NCI-H226 (cell line): ENCODE data around the gene NCK2.

Experiments
- DNase-seq: peaks from one replicate; pipeline ENCODE4 v3.0.0-alpha.2; 2015

NCK2 gene

GRCh38 chr2:105794926-105795574 is 50.3 kb downstream of the NCK2 start:
- DNase-seq: no peak

GRCh38 chr2:105795575-105795934 is 50.8 kb downstream of the NCK2 start:
- DNase-seq: no peak

- no peak for DNase-seq
Measured at GRCh38 chr2:105796131-105796638, 51.5 kb downstream of the NCK2 start.

GRCh38 chr2:105796791-105797190 is 52.1 kb downstream of the NCK2 start:
- DNase-seq: no peak

- no peak for DNase-seq
Measured at GRCh38 chr2:105797298-105797819, 52.6 kb downstream of the NCK2 start.

GRCh38 chr2:105798595-105798994 is 53.9 kb downstream of the NCK2 start:
- no peak for DNase-seq

- no peak for DNase-seq
Measured at GRCh38 chr2:105800036-105800713, 55.5 kb downstream of the NCK2 start.

- DNase-seq: no peak
Measured at GRCh38 chr2:105800953-105801635, 56.4 kb downstream of the NCK2 start.

GRCh38 chr2:105801961-105802360 is 57.2 kb downstream of the NCK2 start:
- no peak for DNase-seq

- DNase-seq: no peak
Measured at GRCh38 chr2:105802587-105802986, 57.9 kb downstream of the NCK2 start.

GRCh38 chr2:105803337-105803736 is 58.6 kb downstream of the NCK2 start:
- DNase-seq: no peak

GRCh38 chr2:105803773-105804172 is 59.1 kb downstream of the NCK2 start:
- DNase-seq: no peak

GRCh38 chr2:105804266-105804665 is 59.6 kb downstream of the NCK2 start:
- no peak for DNase-seq

GRCh38 chr2:105806996-105807395 is 62.3 kb downstream of the NCK2 start:
- DNase-seq: no peak

GRCh38 chr2:105808423-105809096 is 63.8 kb downstream of the NCK2 start:
- DNase-seq: no peak

- DNase-seq: no peak
Measured at GRCh38 chr2:105809097-105809473, 64.4 kb downstream of the NCK2 start.

GRCh38 chr2:105809723-105810122 is 65.0 kb downstream of the NCK2 start:
- DNase-seq: no peak

- peak; percentile 65 for DNase-seq
Measured at GRCh38 chr2:105812180-105813044, 67.7 kb downstream of the NCK2 start.

- no peak for DNase-seq
Measured at GRCh38 chr2:105813045-105813315, 68.3 kb downstream of the NCK2 start.

- no peak for DNase-seq
Measured at GRCh38 chr2:105813405-105813804, 68.7 kb downstream of the NCK2 start.

- no peak for DNase-seq
Measured at GRCh38 chr2:105814291-105814940, 69.7 kb downstream of the NCK2 start.

GRCh38 chr2:105815401-105815800 is 70.7 kb downstream of the NCK2 start:
- DNase-seq: no peak
